Measurements from ENCODE around the gene HSF4. TPM values are rescaled to one million over a fixed set of nuclear protein-coding genes. Genes with fewer than 3 reads are reported as not detected.
"Not testable (repeated sequence)": the region's sequence is repeated elsewhere in the genome, so short reads cannot be mapped to it uniquely, and the experiment has no call there.

HSF4 gene
- total RNA-seq, 1 donor from 2014 or later, result 70.5 TPM

DNA sequence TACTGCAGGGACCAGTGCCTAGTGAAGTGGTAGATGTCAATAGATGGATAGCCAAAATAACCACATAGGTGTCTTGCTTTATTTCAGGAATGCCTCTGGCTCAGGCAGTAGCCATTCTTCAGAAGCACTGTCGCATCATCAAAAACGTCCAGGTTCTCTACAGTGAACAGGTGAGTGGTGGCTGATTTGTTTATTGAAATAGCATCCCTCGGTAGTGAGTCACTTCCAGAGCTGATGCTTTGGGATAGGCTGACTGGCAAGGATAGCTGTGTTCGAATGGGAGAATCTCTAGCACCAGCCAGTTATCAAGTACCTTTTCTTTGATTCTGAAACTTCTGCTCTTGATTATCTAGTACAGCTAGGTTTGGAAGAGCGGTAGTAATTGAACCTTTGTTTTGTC lies 44.5 kb upstream of the HSF4 start:
- H3K9me3 ChIP-seq (replicated peaks), result no peaks in the 10 kb centered on the region
- H3K4me1 ChIP-seq, result no peaks in the 10 kb centered on the region
- H3K4me3 ChIP-seq, result no peak overlapping the region
- H3K36me3 ChIP-seq, result peaks cover 50% of the 10 kb centered on the region
- no peak for TF ChIP-seq CTCF (IDR thresholded peaks at IDR 0.05; ENCODE audit: borderline replicate concordance)
- no peak for DNase-seq
- H3K27ac ChIP-seq (replicated peaks), result no peak overlapping the region
- intact Hi-C loops (cut with micrococcal nuclease), result no loop called here
- H3K27me3 ChIP-seq (ENCODE audit: low read depth), result no peaks in the 10 kb centered on the region

DNA sequence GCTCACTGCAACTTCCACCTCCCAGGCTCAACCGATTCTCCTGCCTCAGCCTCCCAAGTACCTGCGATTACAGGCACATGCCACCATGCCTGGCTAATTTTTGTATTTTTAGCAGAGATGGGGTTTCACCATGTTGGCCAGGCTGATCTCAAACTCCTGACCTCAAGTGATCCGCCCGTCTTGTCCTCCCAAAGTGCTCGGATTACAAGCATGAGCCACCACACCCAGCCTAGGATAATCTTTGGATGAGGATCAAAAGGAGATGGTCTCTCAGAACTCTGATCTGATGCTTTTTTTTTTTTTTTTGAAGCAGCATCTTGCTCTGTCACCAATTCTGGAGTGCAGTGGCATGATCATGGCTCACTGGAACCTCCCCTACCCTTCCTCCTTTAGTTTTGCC lies 41.7 kb upstream of the HSF4 start:
- DNase-seq; H3K27me3 ChIP-seq (ENCODE audit: low read depth); intact Hi-C loops (cut with micrococcal nuclease); H3K9me3 ChIP-seq (replicated peaks); H3K4me1 ChIP-seq; H3K4me3 ChIP-seq; H3K27ac ChIP-seq (replicated peaks): not testable (repeated sequence)
- H3K36me3 ChIP-seq, result peaks cover 74% of the 10 kb centered on the region

- Histone ChIP-seq H3K27me3 (ENCODE audit: low read depth) (no peaks in the 10 kb centered on the region), H3K9me3 (replicated peaks) (no peaks in the 10 kb centered on the region), H3K4me1 (peaks cover 18% of the 10 kb centered on the region), H3K27ac (replicated peaks) (no peak overlapping the region), H3K36me3 (peaks cover 79% of the 10 kb centered on the region), H3K4me3 (no peak overlapping the region)
- intact Hi-C loops (cut with micrococcal nuclease), result no loop called here
- no peak for TF ChIP-seq CTCF (IDR thresholded peaks at IDR 0.05; ENCODE audit: borderline replicate concordance)
- DNase-seq, result no peak
These were observed 36.1 kb upstream of the HSF4 start for GRCh38 chr16:67128417-67128816.

DNA sequence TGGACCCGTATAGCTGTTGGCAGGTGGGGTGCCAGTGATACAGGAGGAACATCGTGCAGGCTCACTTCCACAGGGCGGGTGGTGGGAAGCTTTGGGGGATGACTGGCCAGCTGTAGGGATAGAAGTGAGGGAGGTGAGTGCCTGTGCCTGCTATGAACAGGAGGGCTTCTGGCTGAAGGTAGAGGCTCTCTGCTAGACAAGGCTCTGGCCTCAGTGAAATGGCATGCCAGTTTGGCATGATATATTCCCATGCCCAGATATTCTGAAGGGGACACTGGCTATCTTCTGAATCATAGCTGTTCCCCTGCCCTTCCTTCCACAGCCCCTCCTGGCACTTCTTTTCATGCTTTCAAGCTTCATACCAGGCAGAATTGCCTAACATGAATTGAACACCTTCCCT lies 35.7 kb upstream of the HSF4 start:
- H3K4me3 ChIP-seq, result no peak overlapping the region
- H3K36me3 ChIP-seq, result peaks cover 77% of the 10 kb centered on the region
- DNase-seq, result no peak
- no peak for TF ChIP-seq CTCF (IDR thresholded peaks at IDR 0.05; ENCODE audit: borderline replicate concordance)
- intact Hi-C loops (cut with micrococcal nuclease), result no loop called here
- H3K4me1 ChIP-seq, result peaks cover 18% of the 10 kb centered on the region
- H3K9me3 ChIP-seq (replicated peaks), result no peaks in the 10 kb centered on the region
- no peaks in the 10 kb centered on the region for H3K27me3 ChIP-seq (ENCODE audit: low read depth)
- H3K27ac ChIP-seq (replicated peaks), result no peak overlapping the region

GRCh38 chr16:67129422-67129821 lies 35.1 kb upstream of the HSF4 start:
- H3K27me3 ChIP-seq (ENCODE audit: low read depth), result no peaks in the 10 kb centered on the region
- H3K4me3 ChIP-seq, result no peak overlapping the region
- H3K36me3 ChIP-seq, result peaks cover 77% of the 10 kb centered on the region
- peaks cover 18% of the 10 kb centered on the region for H3K4me1 ChIP-seq
- no peak for DNase-seq
- intact Hi-C loops (cut with micrococcal nuclease), result no loop called here
- no peaks in the 10 kb centered on the region for H3K9me3 ChIP-seq (replicated peaks)
- no peak overlapping the region for H3K27ac ChIP-seq (replicated peaks)
- no peak for TF ChIP-seq CTCF (IDR thresholded peaks at IDR 0.05; ENCODE audit: borderline replicate concordance)

DNA sequence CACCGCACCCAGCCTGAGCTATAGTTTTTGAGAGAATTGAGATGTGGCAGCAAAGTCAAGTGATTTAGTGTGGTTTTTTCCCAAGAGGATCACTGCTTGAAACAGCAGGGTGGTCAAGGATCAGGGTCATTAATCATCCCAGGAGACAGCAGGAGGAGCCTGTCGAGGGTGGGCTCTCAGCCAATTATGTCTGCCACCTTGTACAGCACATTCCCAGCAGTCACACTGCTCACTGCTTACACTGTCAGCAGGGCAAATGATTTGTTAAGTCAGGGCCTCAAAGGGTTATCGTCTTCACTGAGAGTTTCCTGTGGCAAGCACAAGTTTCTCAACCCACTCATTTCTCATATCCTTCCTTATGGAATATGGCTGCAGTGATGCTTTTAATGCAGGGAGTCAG lies 26.9 kb upstream of the HSF4 start:
- Histone ChIP-seq H3K9me3 (replicated peaks) (no peaks in the 10 kb centered on the region), H3K4me3 (no peak overlapping the region), H3K36me3 (peaks cover 95% of the 10 kb centered on the region), H3K27me3 (ENCODE audit: low read depth) (no peaks in the 10 kb centered on the region), H3K4me1 (no peaks in the 10 kb centered on the region), H3K27ac (replicated peaks) (no peak overlapping the region)
- TF ChIP-seq CTCF (IDR thresholded peaks at IDR 0.05; ENCODE audit: borderline replicate concordance), result no peak
- intact Hi-C loops (cut with micrococcal nuclease), result no loop called here
- no peak for DNase-seq

Data from left ventricle myocardium inferior (tissue), 1 donor.